ENCODE measurements around the gene CHST2. TPM values are rescaled to one million over a fixed set of nuclear protein-coding genes. Genes with fewer than 3 reads are reported as not detected.

The CHST2 gene
- total and polyA plus RNA-seq, 2 donors (not counting 3 experiments of a cell fraction or from before 2014, with no cell fraction given), result 4.3 to 6.5 TPM

- Histone ChIP-seq H3K4me3 (replicated peaks in 1 of 3; ENCODE audit: insufficient read depth in 1 of 3, low read depth in 1 of 3, low read length in 3 of 3) (no peak overlapping the region), H3K4me2 (ENCODE audit: insufficient read depth, low read length) (no peak overlapping the region), H3K36me3 (ENCODE audit: control insufficient read depth in 2 of 2, extremely low read depth in 1 of 2, insufficient read depth in 2 of 2, low read length in 2 of 2) (no peaks in the 10 kb centered on the region), H3K79me2 (ENCODE audit: control insufficient read depth, insufficient read depth, low read length) (no peaks in the 10 kb centered on the region), H3K9ac (replicated peaks; ENCODE audit: extremely low read depth, insufficient read depth, low read length) (no peak overlapping the region), H3K27ac (ENCODE audit: insufficient read depth, low read depth, low read length) (no peak overlapping the region), H3K4me1 (ENCODE audit: control insufficient read depth, extremely low read depth, insufficient read depth, low read length) (no peaks in the 10 kb centered on the region), H3K9me3 (replicated peaks; ENCODE audit: control insufficient read depth, insufficient read depth, low read length) (no peaks in the 10 kb centered on the region), H3K9me1 (replicated peaks; ENCODE audit: control insufficient read depth, extremely low read depth, insufficient read depth, low read length) (no peaks in the 10 kb centered on the region), H4K20me1 (replicated peaks; ENCODE audit: control insufficient read depth, extremely low read depth, insufficient read depth, low read length) (no peaks in the 10 kb centered on the region), H3K27me3 (ENCODE audit: control insufficient read depth in 2 of 2, insufficient read depth in 2 of 2, low read length in 2 of 2) (peaks cover 0 to under 1% of the 10 kb centered on the region in 2 experiments), H2AFZ (ENCODE audit: low read depth, low read length) (no peak overlapping the region)
- TF ChIP-seq CTCF (IDR thresholded peaks at IDR 0.05; ENCODE audit: extremely low read depth in 1 of 2, insufficient read depth in 1 of 2, low read depth in 1 of 2, low read length in 2 of 2), result no peak
- TF ChIP-seq FOS (IDR thresholded peaks at IDR 0.05; ENCODE audit: borderline replicate concordance, insufficient read depth, low read length), result no peak
- no peak for TF ChIP-seq MYC (IDR thresholded peaks at IDR 0.05; ENCODE audit: low read depth, low read length)
- no peak for TF ChIP-seq POLR2A (IDR thresholded peaks at IDR 0.05; ENCODE audit: low read depth, low read length)
- TF ChIP-seq GATA2 (IDR thresholded peaks at IDR 0.05; ENCODE audit: insufficient read depth, insufficient read length, low read depth, low read length), result no peak
- TF ChIP-seq POLR2AphosphoS5 (IDR thresholded peaks at IDR 0.05; ENCODE audit: insufficient read depth, low read depth, low read length), result no peak
- no peak for TF ChIP-seq EZH2 (IDR thresholded peaks at IDR 0.05; ENCODE audit: borderline replicate concordance, low read depth, low read length, severe bottlenecking)
- no peak for TF ChIP-seq JUN (IDR thresholded peaks at IDR 0.05; ENCODE audit: borderline replicate concordance, insufficient read depth, insufficient read length, low read depth)
- TF ChIP-seq, protein P1, sequence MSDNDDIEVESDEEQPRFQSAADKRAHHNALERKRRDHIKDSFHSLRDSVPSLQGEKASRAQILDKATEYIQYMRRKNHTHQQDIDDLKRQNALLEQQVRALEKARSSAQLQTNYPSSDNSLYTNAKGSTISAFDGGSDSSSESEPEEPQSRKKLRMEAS (IDR thresholded peaks at IDR 0.05; ENCODE audit: insufficient read depth, insufficient read length), result no peak
- ChIA-PET POLR2A (no interaction called here), CTCF (interaction anchor here (1.1 kb wide), 1 partner anchor 582 kb away, joined by 3 read pairs; no protein-coding TSS in a partner anchor)
- FAIRE-seq (no peak), DNase-seq (ENCODE audit: low read depth, low spot score) (no peak)
- BruUV-seq (replicated peaks), result no TSS peak
- dilution Hi-C loops (cut with MboI; ENCODE audit: extremely low pct_ligation_motif_present, low sequenced_read_pairs) (no loop called here), intact Hi-C loops (cut with micrococcal nuclease) (no loop called here)
Observed at GRCh38 chr3:143092191-143092590, 27.4 kb upstream of the CHST2 start.

Measured in endothelial cell of umbilical vein (primary cell).